ENCODE data around the gene MYO1B. TPM values are rescaled to one million over a fixed set of nuclear protein-coding genes. Genes with fewer than 3 reads are reported as not detected.

The MYO1B gene
- total RNA-seq, 1 donor = 246 TPM

DNA sequence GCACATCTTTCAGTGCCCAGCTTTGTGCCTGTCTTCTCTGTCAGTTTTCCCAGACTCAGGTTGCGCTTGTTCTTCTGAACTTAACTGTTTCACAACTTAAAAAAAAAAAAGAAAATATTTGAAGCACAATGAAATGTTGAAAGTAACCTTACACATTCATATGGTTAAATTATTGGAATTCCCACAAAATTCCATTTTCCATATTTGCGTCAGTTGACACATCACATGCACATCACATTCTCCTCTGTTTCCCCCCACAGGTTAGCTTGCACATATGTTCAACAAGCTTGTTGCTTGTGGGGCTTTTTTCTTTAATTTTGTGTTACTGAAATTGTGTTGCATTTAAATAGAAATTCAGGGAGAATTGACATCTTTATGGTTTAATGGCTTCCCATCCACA, 8.3 kb downstream of the MYO1B start:
- no peaks in the 10 kb centered on the region for H3K27me3 ChIP-seq (ENCODE audit: insufficient read depth, low read length)
- H4K20me1 ChIP-seq (ENCODE audit: insufficient read depth, low read length) = peaks cover 73% of the 10 kb centered on the region
- H3K36me3 ChIP-seq (ENCODE audit: insufficient read depth, low read length) = peaks cover 3% of the 10 kb centered on the region
- no peak for DNase-seq (ENCODE audit: insufficient read length, low spot score, missing footprints)
- no peaks in the 10 kb centered on the region for H3K9me3 ChIP-seq (ENCODE audit: low read depth, low read length)
- H3K79me2 ChIP-seq (ENCODE audit: insufficient read depth, low read length) = peaks cover 99% of the 10 kb centered on the region
- H3K4me2 ChIP-seq (ENCODE audit: insufficient read depth, low read length) = no peak overlapping the region
- H3K27ac ChIP-seq (ENCODE audit: low read depth, low read length) = peak overlapping the region; percentile 10
- H2AFZ ChIP-seq (ENCODE audit: low read length) = no peak overlapping the region
- no peak for TF ChIP-seq CTCF (IDR thresholded peaks at IDR 0.05; ENCODE audit: extremely low read depth, low read depth, low read length)
- no peak overlapping the region for H3K4me3 ChIP-seq (ENCODE audit: insufficient read depth, low read length)
- H3K4me1 ChIP-seq (ENCODE audit: insufficient read depth, low read length) = peaks cover 66% of the 10 kb centered on the region

DNA sequence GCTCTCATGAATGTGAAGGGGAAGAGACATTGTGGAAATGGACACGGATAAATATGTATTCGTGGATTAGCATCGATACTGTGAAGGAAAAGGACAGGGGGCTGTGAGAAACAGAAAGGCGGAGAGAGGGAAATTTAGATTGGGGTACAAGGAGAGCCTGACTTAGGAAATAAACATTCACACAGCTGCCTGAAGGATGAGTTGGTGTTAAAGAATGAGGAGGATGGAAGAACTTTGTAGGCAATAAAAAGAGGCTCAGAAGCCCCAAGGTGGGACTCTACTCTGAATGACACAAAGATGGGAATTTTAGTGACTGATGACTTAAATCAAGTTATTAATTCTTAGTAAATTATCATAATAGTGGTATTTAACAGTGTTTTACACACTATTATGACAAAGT, 10.1 kb downstream of the MYO1B start:
- peaks cover 71% of the 10 kb centered on the region for H4K20me1 ChIP-seq (ENCODE audit: insufficient read depth, low read length)
- no peak for DNase-seq (ENCODE audit: insufficient read length, low spot score, missing footprints)
- TF ChIP-seq CTCF (IDR thresholded peaks at IDR 0.05; ENCODE audit: extremely low read depth, low read depth, low read length) = no peak
- H3K4me1 ChIP-seq (ENCODE audit: insufficient read depth, low read length) = peaks cover 48% of the 10 kb centered on the region
- H3K27ac ChIP-seq (ENCODE audit: low read depth, low read length) = peak overlapping the region; percentile 5
- no peak overlapping the region for H2AFZ ChIP-seq (ENCODE audit: low read length)
- no peaks in the 10 kb centered on the region for H3K36me3 ChIP-seq (ENCODE audit: insufficient read depth, low read length)
- H3K27me3 ChIP-seq (ENCODE audit: insufficient read depth, low read length) = no peaks in the 10 kb centered on the region
- no peaks in the 10 kb centered on the region for H3K9me3 ChIP-seq (ENCODE audit: low read depth, low read length)
- no peak overlapping the region for H3K4me3 ChIP-seq (ENCODE audit: insufficient read depth, low read length)
- peaks cover 99% of the 10 kb centered on the region for H3K79me2 ChIP-seq (ENCODE audit: insufficient read depth, low read length)
- no peak overlapping the region for H3K4me2 ChIP-seq (ENCODE audit: insufficient read depth, low read length)

GRCh38 chr2:191255756-191256312, 10.6 kb downstream of the MYO1B start:
- Histone ChIP-seq H3K9me3 (ENCODE audit: low read depth, low read length) (no peaks in the 10 kb centered on the region), H3K4me3 (ENCODE audit: insufficient read depth, low read length) (no peak overlapping the region), H4K20me1 (ENCODE audit: insufficient read depth, low read length) (peaks cover 66% of the 10 kb centered on the region), H2AFZ (ENCODE audit: low read length) (no peak overlapping the region), H3K27ac (ENCODE audit: low read depth, low read length) (peak overlapping the region; percentile 5), H3K36me3 (ENCODE audit: insufficient read depth, low read length) (no peaks in the 10 kb centered on the region), H3K4me2 (ENCODE audit: insufficient read depth, low read length) (no peak overlapping the region), H3K27me3 (ENCODE audit: insufficient read depth, low read length) (no peaks in the 10 kb centered on the region), H3K79me2 (ENCODE audit: insufficient read depth, low read length) (peaks cover 99% of the 10 kb centered on the region), H3K4me1 (ENCODE audit: insufficient read depth, low read length) (peaks cover 45% of the 10 kb centered on the region)
- TF ChIP-seq CTCF (IDR thresholded peaks at IDR 0.05; ENCODE audit: extremely low read depth, low read depth, low read length) = no peak
- no peak for DNase-seq (ENCODE audit: insufficient read length, low spot score, missing footprints)

DNA sequence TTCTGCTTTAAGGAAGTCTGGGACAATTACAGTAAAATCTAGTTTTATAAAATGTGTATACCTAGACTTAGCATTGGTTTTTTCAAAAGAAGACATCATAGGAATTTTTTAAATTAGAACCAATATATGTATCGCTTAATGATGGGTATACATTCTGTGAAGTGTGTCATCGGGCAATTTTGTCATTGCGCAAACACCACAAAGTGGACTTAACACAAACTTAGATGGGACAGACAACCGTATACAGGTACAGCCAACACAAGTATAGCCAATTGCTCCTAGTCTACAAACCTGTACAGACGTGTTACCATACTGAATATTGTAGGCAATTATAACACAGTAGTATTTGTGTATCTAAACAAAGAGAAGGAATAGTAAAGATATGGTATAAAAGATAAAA, 12.7 kb downstream of the MYO1B start:
- DNase-seq (ENCODE audit: insufficient read length, low spot score, missing footprints) = no peak
- peaks cover 43% of the 10 kb centered on the region for H3K4me1 ChIP-seq (ENCODE audit: insufficient read depth, low read length)
- TF ChIP-seq CTCF (IDR thresholded peaks at IDR 0.05; ENCODE audit: extremely low read depth, low read depth, low read length) = no peak
- no peak overlapping the region for H2AFZ ChIP-seq (ENCODE audit: low read length)
- H4K20me1 ChIP-seq (ENCODE audit: insufficient read depth, low read length) = peaks cover 53% of the 10 kb centered on the region
- H3K4me2 ChIP-seq (ENCODE audit: insufficient read depth, low read length) = no peak overlapping the region
- no peaks in the 10 kb centered on the region for H3K9me3 ChIP-seq (ENCODE audit: low read depth, low read length)
- peaks cover 99% of the 10 kb centered on the region for H3K79me2 ChIP-seq (ENCODE audit: insufficient read depth, low read length)
- no peaks in the 10 kb centered on the region for H3K27me3 ChIP-seq (ENCODE audit: insufficient read depth, low read length)
- H3K27ac ChIP-seq (ENCODE audit: low read depth, low read length) = no peak overlapping the region
- H3K4me3 ChIP-seq (ENCODE audit: insufficient read depth, low read length) = no peak overlapping the region
- H3K36me3 ChIP-seq (ENCODE audit: insufficient read depth, low read length) = no peaks in the 10 kb centered on the region

Measured in osteoblast (primary cell).